ENCODE results near the gene GPR141.

The GPR141 gene

GRCh38 chr7:37732888-37733287 lies 49.3 kb downstream of the GPR141 start:
- DNase-seq (ENCODE audit: low spot score) = no peak

- no peak for DNase-seq (ENCODE audit: low spot score)
Measured at GRCh38 chr7:37735196-37735595, 51.6 kb downstream of the GPR141 start.

GRCh38 chr7:37738321-37738720 lies 54.8 kb downstream of the GPR141 start:
- no peak for DNase-seq (ENCODE audit: low spot score)

GRCh38 chr7:37740398-37740797 lies 56.8 kb downstream of the GPR141 start:
- DNase-seq (ENCODE audit: low spot score) = no peak

GRCh38 chr7:37741776-37742175 lies 58.2 kb downstream of the GPR141 start:
- DNase-seq (ENCODE audit: low spot score) = no peak

GRCh38 chr7:37751096-37751495 lies 67.5 kb downstream of the GPR141 start:
- no peak for DNase-seq (ENCODE audit: low spot score)

- DNase-seq (ENCODE audit: low spot score) = no peak
Measured at GRCh38 chr7:37753398-37754050, 70.0 kb downstream of the GPR141 start.

GRCh38 chr7:37756797-37757551 lies 73.4 kb downstream of the GPR141 start:
- no peak for DNase-seq (ENCODE audit: low spot score)

- DNase-seq (ENCODE audit: low spot score) = no peak
Measured at GRCh38 chr7:37757563-37757962, 74.0 kb downstream of the GPR141 start.

GRCh38 chr7:37758501-37759045 lies 75.0 kb downstream of the GPR141 start:
- DNase-seq (ENCODE audit: low spot score) = no peak

GRCh38 chr7:37759526-37759925 lies 76.0 kb downstream of the GPR141 start:
- DNase-seq (ENCODE audit: low spot score) = no peak

- no peak for DNase-seq (ENCODE audit: low spot score)
Measured at GRCh38 chr7:37765421-37765829, 81.9 kb downstream of the GPR141 start.

- peak; percentile 62 for DNase-seq (ENCODE audit: low spot score)
Measured at GRCh38 chr7:37765872-37766525, 82.4 kb downstream of the GPR141 start.

- no peak for DNase-seq (ENCODE audit: low spot score)
Measured at GRCh38 chr7:37768611-37769010, 85.0 kb downstream of the GPR141 start.

GRCh38 chr7:37769291-37769690 lies 85.7 kb downstream of the GPR141 start:
- no peak for DNase-seq (ENCODE audit: low spot score)

GRCh38 chr7:37769726-37770125 lies 86.2 kb downstream of the GPR141 start:
- no peak for DNase-seq (ENCODE audit: low spot score)

- no peak for DNase-seq (ENCODE audit: low spot score)
Measured at GRCh38 chr7:37770838-37771237, 87.3 kb downstream of the GPR141 start.

- no peak for DNase-seq (ENCODE audit: low spot score)
Measured at GRCh38 chr7:37771342-37771741, 87.8 kb downstream of the GPR141 start.

- DNase-seq (ENCODE audit: low spot score) = no peak
Measured at GRCh38 chr7:37771801-37772200, 88.2 kb downstream of the GPR141 start.

GRCh38 chr7:37775921-37776320 lies 92.4 kb downstream of the GPR141 start:
- no peak for DNase-seq (ENCODE audit: low spot score)

GRCh38 chr7:37781156-37781555 lies 97.6 kb downstream of the GPR141 start:
- DNase-seq (ENCODE audit: low spot score) = no peak

GRCh38 chr7:37782166-37782565 lies 98.6 kb downstream of the GPR141 start:
- DNase-seq (ENCODE audit: low spot score) = peak; percentile 8

- no peak for DNase-seq (ENCODE audit: low spot score)
Measured at GRCh38 chr7:37784015-37784414, 100.4 kb downstream of the GPR141 start.

All from pons (tissue), 1 donor.